Measurements from ENCODE around the gene REEP1.
"Not testable (repeated sequence)": the region's sequence is repeated elsewhere in the genome, so short reads cannot be mapped to it uniquely, and the experiment has no call there.

The REEP1 gene

GRCh38 chr2:86275962-86276361 lies 61.5 kb downstream of the REEP1 start:
- DNase-seq = no peak

DNA sequence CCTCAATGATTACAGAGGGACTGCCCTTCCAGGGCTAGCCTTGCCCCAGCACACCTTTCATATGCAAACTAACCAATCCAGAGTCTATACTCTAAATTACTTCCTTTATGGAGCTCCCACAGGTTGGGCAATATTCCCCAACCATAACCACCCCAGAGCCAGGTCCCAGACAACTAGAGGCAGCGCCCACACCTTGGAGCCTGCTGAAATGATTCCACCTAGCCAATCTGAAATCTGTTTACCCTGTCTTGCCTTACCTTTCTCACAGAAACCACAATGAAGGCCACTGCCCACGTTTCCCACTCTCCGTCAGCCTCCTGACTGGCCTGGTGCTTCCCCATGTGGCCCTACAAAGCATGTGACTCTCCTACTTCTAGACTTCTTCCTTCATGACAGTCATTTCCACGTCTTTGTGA lies 62.0 kb downstream of the REEP1 start:
- DNase-seq = no peak

DNA sequence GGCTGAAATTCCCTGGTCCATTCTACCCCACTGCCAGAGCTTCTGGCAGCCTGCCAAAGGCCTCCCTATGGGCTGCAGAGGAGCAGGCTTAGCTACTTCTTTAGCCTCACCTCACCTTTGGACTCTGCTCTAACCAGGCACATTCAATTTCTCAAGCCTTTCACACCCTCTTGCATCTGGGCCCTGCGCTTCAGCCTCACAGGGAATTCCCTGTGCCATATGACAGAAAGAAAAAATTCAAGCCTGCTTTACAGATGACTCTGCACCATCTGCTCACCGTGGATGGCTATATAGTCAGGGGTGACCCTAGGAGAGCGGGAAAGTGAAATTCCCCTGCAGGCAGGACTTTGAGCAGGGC lies 62.5 kb downstream of the REEP1 start:
- no peak for DNase-seq

DNA sequence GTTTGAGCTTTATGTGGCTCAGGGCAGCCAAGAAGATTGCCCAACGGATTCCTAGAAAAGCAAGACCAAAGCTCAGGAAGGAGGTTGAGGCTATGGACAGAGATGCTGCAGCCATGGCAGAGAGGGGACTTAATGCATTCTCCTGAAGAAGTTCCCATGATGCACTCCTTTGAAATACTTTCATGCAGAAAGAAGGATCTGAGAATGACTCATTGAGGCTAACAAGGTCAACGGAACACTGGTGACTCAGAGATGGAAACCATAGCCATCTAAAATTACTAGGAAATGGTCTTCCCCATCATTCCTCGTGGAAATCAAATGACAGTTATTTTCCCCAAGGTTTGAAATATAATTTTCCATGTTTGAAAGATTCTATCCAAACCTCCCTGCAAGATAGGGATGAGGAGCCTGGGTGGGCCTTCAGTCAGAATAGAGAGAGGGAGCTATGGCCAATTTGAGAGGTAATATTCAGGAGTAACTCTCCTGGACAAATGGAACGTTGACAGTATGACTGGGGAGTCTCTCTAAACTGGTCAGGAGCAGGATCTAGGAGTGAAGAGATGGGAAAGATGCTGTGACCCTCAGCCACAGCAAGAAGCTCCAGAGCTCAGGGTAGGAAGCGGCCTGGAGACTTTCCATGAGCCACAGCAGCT lies 63.0 kb downstream of the REEP1 start:
- no peak for DNase-seq

DNA sequence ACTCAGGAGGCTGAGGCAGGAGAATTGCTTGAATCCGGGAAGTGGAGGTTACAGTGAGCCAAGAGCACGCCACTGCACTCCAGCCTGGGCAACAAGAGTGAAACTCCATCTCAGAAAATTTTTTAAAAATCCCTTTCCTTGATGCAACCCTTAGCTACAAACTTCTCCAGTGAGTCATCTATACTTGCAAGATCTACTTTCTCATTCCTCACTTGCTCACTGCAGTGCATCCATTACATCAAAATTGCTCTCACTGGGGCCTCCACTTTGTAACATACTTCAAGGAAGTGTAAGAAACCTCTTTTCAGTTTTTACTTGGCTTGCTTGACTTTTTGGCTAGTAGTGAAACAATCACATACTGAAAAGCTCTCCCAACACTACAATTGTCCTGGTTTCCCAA lies 65.3 kb downstream of the REEP1 start:
- DNase-seq = no peak

- DNase-seq = no peak
Observed at GRCh38 chr2:86271248-86271647, 66.2 kb downstream of the REEP1 start.

DNA sequence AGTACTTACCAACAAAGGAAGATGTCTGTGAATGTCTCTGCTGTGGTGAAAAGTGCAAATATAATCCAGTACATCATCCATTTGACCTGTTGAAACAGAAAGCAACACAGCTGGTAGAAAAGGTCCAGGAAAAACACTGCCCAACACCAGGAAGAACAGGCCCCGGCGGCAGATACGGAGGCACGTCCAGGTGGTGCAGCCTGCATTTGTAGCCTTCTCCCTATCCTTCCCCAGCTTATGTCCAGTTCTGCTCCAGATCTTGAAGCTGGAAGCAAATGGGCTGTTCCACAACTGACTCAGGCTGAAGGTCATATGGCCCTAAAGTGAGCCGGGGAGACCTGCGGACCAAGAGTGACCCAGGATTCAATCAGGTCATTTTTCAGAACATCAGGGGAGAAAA lies 73.5 kb downstream of the REEP1 start:
- no peak for DNase-seq

DNA sequence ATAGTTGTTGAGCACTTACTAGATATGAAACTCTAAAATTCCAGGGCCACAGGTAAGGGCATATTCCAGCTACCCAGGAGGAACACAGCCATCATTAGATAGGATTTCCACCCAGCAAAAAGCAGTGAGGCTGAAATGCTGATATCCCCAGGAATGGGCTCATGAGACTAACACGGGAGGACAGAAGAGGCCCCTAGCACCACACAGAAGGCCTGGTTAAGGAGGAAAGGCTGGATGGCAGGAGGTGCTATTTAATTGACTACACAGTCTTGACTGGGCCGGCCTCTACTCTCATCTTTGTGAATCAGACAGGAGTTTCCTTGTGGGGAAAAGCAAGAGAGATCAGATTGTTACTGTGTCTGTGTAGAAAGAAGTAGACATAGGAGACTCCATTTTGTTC lies 76.4 kb downstream of the REEP1 start:
- DNase-seq = no peak

DNA sequence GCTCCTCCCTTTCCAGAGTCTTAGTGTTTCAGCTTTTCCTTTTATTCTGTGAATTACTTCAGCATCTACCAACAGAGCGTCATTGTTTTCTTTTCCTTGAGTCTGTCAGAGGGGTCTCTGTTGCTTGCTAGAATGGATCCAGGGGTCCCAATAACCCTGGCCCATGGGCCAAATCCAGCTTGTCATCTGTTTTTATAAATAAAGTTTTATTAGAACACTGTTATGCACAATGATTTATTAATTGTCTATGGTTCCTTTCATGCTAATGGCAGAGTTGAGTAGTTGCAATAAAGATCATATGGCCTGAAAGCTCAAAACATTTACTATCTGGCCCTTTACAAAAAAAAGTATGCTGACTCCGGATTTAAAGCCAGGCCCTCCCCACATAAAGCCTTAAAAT lies 79.3 kb downstream of the REEP1 start:
- DNase-seq = no peak

DNA sequence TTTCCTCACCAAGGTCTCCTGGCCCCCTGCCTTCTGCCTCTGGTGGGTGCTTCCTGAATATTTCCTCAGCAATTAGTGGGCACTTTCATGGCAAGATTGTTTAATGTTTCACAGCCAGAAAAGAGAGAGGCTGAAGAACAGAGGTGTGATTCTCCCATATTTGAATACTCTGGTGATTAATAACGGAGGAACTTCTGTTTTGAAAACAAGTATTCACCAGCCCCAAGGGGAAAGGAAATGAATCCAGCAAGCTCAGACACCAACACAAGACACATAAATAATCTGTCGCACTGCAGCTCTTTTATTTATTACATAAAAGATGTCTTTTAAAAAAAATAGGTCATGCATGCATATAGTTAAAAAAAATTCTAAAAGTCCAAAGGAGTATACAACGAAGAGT lies 80.4 kb downstream of the REEP1 start:
- no peak for DNase-seq

DNA sequence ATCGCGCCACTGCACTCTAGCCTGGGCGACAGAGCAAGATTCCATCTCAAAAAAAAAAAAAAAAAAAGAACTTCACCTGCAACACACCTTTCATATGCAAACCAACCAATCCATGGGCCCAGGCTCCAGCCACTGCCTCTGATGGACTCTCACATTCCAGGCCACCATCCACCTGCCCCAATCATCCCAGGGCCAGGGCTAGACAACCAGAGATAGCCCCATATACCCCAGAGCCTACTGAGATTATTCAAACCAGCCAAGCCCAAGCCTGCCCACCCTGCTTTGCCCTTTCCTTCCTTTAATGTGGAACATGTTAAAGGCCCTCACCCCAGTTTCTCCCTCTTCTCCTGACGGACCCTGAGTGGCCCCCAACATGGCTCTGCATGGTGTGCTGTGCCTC lies 81.1 kb downstream of the REEP1 start:
- no peak for DNase-seq

DNA sequence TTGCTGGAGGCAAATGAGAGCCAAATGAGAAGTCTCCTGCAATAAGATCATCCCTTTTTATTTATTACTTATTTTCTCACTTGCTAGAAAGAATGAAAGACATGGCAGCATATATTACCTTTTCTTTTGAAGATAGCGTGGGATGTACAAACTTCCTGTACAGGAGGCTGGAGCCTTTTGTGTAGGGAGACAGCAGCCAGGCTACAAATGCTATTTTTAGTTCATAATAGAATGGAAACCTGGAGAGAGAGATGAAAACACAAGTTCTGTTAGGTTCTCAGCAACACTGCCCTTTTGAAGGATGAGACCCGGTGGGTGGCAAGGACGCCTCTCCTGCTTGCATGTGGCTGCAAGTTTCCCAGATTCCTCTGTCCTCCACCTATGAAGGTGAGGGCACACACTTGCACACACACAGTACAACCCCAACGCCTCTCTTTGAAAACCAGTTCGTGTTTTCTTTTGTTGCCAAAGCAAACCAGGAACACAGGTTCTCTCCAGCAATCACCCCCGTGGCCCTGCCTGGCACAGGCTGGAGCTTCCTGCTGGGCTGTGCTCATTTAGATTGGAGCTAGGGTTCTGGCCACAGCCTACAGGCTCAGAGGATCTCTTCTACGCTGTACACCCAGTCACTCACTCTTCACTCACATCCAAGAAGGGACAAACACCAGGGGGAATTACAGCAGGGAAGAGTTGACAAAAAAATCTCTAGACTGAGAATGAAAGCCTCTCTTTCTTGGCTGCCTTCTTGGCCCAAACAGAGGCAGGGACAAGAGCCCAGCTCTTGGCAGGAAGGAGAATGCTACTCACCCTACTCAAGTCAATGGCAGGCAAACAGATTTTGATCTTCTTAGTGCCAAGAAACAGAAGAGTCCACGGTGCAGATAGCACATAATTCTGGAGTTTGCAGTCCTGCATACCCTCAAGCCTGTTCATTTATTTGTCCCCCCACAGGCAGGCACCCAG lies 82.6 kb downstream of the REEP1 start:
- DNase-seq = no peak

- DNase-seq = no peak
Observed at GRCh38 chr2:86253424-86253823, 84.0 kb downstream of the REEP1 start.

DNA sequence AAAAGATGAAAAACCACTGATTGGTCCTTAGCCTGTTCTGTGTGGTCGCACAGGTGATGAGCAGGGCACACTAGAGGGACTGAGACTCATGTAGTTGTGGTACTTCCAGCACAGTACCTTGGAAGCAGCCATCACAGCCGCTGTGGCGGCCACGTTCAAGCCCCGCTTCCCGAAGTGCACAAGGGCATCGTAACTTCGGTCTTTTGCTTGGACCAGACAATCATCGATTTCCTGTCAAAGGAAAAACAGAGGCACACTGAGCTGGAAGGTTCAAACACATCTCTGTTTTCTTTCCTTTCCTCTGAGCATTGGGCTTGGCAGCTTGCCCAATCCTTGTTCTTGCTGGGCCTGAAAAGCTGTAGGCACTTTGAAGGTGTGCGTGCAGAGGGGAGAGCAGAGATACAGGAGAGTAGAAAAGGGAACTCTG lies 85.6 kb downstream of the REEP1 start:
- no peak for DNase-seq

DNA sequence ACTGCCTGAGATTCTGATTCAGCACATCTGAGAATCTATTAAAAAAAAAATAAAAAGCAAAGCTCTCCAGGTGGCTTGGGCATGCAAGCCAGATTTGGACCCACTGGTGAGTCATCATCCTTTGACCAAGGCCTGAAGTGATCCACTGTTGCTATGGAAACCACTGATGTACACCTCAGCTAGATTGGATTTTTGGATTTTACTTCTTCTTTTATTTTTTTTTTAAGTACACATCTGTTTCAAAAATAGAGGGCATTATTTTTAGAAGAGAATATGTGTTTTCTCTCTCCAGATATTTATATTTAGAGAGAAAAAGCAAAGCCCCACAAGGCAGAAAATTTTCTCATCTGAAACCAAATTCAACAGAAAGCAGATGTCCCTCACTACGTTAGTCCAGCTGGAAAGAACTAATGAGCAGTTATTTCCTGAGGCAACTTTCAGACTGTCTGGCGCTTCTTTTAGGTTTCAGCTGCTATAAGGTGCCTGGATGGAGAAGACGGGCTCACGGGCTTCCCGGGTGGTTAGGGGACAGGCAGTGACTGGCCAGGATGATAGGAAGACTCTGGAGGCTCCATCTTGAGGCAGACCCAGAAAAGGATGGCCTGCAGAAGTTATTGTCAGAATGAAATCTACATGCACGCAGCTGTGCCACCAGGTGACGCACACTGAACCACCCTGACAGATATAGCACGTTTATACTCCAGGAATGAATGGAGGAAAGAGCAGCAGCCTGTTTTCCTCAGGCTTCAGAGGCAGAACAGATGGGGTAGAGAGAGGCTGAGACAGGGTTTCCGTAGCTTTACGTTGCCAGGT lies 87.6 kb downstream of the REEP1 start:
- no peak for DNase-seq

GRCh38 chr2:86249176-86249575 lies 88.2 kb downstream of the REEP1 start:
- DNase-seq = no peak

DNA sequence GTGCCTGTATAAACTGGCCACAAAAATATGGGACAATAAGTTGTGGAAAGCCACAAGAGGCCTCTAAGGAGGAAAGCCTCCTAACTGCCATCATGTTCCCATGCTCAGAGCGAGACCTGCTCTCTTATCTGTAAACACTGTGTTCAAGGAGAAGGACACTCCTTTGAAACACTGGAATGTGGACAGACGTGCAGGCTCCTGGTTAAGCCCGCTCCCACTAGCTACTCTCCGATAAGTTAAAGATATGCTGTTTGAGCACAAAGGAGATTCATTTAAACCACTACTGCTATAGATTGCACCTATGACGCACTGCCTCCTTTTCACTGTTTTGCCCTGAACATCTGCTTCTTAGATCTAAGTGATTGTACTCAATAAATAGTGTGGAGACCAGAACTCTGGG lies 92.2 kb downstream of the REEP1 start:
- DNase-seq = not testable (repeated sequence)

GRCh38 chr2:86244781-86245180 lies 92.6 kb downstream of the REEP1 start:
- not testable (repeated sequence) for DNase-seq

DNA sequence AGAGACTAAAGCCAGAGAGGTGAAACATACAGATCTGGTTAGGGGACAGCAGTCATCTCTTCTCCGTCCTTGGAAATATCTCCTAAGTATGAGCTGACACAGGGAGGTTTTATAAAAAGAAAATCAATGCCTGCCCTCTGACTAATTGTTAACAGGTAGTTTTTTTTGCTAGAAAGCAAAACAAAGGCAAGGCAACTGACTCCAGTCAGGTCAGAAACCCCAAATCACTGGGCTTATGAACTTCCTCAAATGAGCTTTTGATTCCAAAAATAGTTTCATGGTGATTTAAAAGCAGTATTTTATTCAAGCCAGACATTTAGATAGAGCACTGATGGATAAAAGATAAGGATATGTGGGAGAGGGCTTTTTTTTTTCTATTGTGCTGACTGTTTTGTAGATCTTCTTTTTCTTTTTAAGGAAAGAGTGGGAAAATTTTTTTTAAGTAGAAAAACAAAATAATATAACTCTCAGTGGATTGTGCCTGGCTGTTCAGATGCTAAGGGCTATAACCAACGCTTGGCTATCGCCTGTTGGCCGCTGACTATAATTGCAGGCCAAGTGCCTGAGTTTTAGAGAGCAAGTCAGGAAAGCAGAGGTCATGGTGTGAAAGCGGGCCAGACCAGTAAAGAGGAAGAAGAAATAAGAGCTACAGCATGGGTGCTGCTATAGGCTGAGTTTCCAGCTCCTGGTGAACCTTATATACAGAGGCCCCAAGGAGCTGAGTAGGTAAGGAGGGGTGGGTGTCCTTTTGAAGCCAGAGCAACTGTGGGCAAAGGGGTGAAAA lies 93.3 kb downstream of the REEP1 start:
- no peak for DNase-seq

- no peak for DNase-seq
Observed at GRCh38 chr2:86243272-86243671, 94.2 kb downstream of the REEP1 start.

GRCh38 chr2:86241611-86242010 lies 95.8 kb downstream of the REEP1 start:
- DNase-seq = no peak

GRCh38 chr2:86240251-86240650 lies 97.2 kb downstream of the REEP1 start:
- DNase-seq = no peak

DNA sequence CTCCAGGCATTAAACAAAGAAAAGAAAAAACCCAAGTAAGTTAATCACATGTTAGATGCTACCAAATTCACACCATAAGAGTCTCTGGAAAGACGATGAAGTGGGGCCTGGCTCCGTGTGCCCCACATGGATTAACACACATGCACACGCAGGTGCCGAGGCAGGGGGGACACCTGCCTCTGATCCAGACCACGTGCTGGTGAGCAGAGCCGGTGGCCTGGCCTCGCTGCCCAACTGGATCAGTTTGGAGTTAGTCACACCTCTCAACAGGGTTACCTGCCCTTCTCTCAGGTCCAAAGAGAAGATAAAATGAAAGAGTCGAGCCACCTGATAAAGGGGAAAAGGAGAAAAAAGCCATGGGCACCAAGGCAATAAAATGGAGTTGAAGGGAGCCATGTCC lies 97.7 kb downstream of the REEP1 start:
- DNase-seq = no peak

Data from KG1 (cell line).